ENCODE data around the gene TTLL11.
"Not testable (repeated sequence)": the region's sequence is repeated elsewhere in the genome, so short reads cannot be mapped to it uniquely, and the experiment has no call there.

The TTLL11 gene

GRCh38 chr9:122125509-122126330, 32.6 kb upstream of the TTLL11 start:
- no peak for FAIRE-seq

GRCh38 chr9:122125158-122125508, 32.0 kb upstream of the TTLL11 start:
- no peak for FAIRE-seq

- FAIRE-seq: no peak
These were observed 31.4 kb upstream of the TTLL11 start for GRCh38 chr9:122124528-122124927.

- no peak for FAIRE-seq
These were observed 30.9 kb upstream of the TTLL11 start for GRCh38 chr9:122124048-122124447.

GRCh38 chr9:122122903-122123632, 30.0 kb upstream of the TTLL11 start:
- FAIRE-seq: no peak

GRCh38 chr9:122122468-122122867, 29.4 kb upstream of the TTLL11 start:
- no peak for FAIRE-seq

GRCh38 chr9:122121931-122122330, 28.8 kb upstream of the TTLL11 start:
- no peak for FAIRE-seq

GRCh38 chr9:122121391-122121790, 28.3 kb upstream of the TTLL11 start:
- no peak for FAIRE-seq

GRCh38 chr9:122120316-122121071, 27.4 kb upstream of the TTLL11 start:
- no peak for FAIRE-seq

- FAIRE-seq: no peak
These were observed 26.6 kb upstream of the TTLL11 start for GRCh38 chr9:122119721-122120120.

GRCh38 chr9:122119166-122119521, 26.0 kb upstream of the TTLL11 start:
- FAIRE-seq: no peak

GRCh38 chr9:122118343-122119165, 25.4 kb upstream of the TTLL11 start:
- FAIRE-seq: no peak

GRCh38 chr9:122117241-122117640, 24.1 kb upstream of the TTLL11 start:
- FAIRE-seq: not testable (repeated sequence)

- no peak for FAIRE-seq
These were observed 23.5 kb upstream of the TTLL11 start for GRCh38 chr9:122116448-122117173.

GRCh38 chr9:122116040-122116439, 22.9 kb upstream of the TTLL11 start:
- FAIRE-seq: no peak

- FAIRE-seq: no peak
These were observed 22.3 kb upstream of the TTLL11 start for GRCh38 chr9:122115176-122116035.

- FAIRE-seq: no peak
These were observed 20.5 kb upstream of the TTLL11 start for GRCh38 chr9:122113574-122113973.

GRCh38 chr9:122112238-122112637, 19.1 kb upstream of the TTLL11 start:
- FAIRE-seq: no peak

GRCh38 chr9:122111413-122112085, 18.4 kb upstream of the TTLL11 start:
- FAIRE-seq: no peak

- no peak for FAIRE-seq
These were observed 17.2 kb upstream of the TTLL11 start for GRCh38 chr9:122110100-122110833.
